T1000 (cell line): ENCODE results near the gene PLPP2.

Experiments used
- DNase-seq: peaks from one replicate; lab custom pipeline; 2025; ENCODE audit warnings: mixed read lengths; lab: John Stamatoyannopoulos, UW

PLPP2 gene

GRCh38 chr19:315811-316210 lies 24.6 kb upstream of the PLPP2 start:
- DNase-seq: no peak

GRCh38 chr19:313988-314815 lies 23.0 kb upstream of the PLPP2 start:
- no peak for DNase-seq

GRCh38 chr19:313169-313987 lies 22.2 kb upstream of the PLPP2 start:
- DNase-seq: no peak

GRCh38 chr19:311813-312261 lies 20.6 kb upstream of the PLPP2 start:
- no peak for DNase-seq

- DNase-seq: no peak
Observed at GRCh38 chr19:310781-311496, 19.7 kb upstream of the PLPP2 start.

GRCh38 chr19:310141-310651 lies 19.0 kb upstream of the PLPP2 start:
- DNase-seq: no peak

- no peak for DNase-seq
Observed at GRCh38 chr19:309206-309565, 18.0 kb upstream of the PLPP2 start.

GRCh38 chr19:308471-309205 lies 17.4 kb upstream of the PLPP2 start:
- DNase-seq: no peak

GRCh38 chr19:307793-308420 lies 16.7 kb upstream of the PLPP2 start:
- DNase-seq: no peak

- DNase-seq: no peak
Observed at GRCh38 chr19:307111-307531, 15.9 kb upstream of the PLPP2 start.

- no peak for DNase-seq
Observed at GRCh38 chr19:306151-306900, 15.1 kb upstream of the PLPP2 start.

- DNase-seq: no peak
Observed at GRCh38 chr19:305240-306150, 14.3 kb upstream of the PLPP2 start.

- no peak for DNase-seq
Observed at GRCh38 chr19:296476-297225, 5.4 kb upstream of the PLPP2 start.

- no peak for DNase-seq
Observed at GRCh38 chr19:295687-296370, 4.6 kb upstream of the PLPP2 start.

- DNase-seq: no peak
Observed at GRCh38 chr19:294946-295686, 3.9 kb upstream of the PLPP2 start.

- DNase-seq: no peak
Observed at GRCh38 chr19:294341-294945, 3.2 kb upstream of the PLPP2 start.
